HG03064 (cell line): Measurements from ENCODE around the gene AMIGO3.
"Not testable (repeated sequence)": the region's sequence is repeated elsewhere in the genome, so short reads cannot be mapped to it uniquely, and the experiment has no call there.

Experiments
- ATAC-seq: cut with Tn5 transposase; IDR thresholded peaks from one replicate; pipeline ENCODE4 v1.9.1; 2021; ENCODE audit warnings: low read depth; ENCODE audit not compliant: unreplicated experiment

AMIGO3 gene

DNA sequence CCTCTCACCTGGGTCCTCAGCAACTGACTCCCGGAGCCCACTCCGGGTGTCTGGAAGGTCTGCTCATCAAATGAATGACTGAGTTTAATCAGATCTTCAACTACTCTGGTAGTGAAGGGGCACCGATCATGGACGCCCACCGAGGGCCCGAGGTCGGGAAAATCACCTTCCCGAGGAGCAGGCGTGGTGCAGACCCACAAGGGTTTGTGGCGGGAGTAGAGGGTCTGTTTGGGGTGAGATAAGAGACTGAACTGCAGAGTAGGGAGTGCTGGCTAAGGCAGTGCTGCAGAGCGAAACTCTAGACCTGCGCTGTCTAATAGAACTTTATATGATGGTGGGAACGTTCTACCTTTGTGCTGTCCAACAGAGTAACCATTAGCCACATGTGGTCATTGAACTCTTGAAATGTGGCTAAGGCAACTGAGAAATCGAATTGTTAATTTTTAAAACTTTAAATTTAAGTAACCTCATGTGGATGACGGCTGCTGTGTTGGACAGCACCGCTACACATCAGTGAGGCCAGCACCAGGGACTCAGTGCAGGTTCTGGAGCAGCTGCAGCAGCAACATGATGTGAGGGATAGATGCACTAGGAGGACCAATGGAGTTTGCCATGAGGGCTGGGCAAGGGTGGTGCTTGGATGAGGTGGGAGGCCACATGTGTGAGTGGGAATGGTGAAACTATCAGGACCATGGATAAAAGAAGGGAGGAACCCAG is 29.4 kb downstream of the AMIGO3 start:
- ATAC-seq, result peak; percentile 2

GRCh38 chr3:49689046-49689907 is 30.2 kb downstream of the AMIGO3 start, which contains the start of the genes MST1 and RNF123:
Gene MST1 (minus strand): TSS chr3:49689474. CDS start chr3:49688691, 783 bp downstream.
Gene RNF123 (plus strand): TSS chr3:49689557. CDS start chr3:49691166, 1,609 bp downstream.
- ATAC-seq, result peak; percentile 43

DNA sequence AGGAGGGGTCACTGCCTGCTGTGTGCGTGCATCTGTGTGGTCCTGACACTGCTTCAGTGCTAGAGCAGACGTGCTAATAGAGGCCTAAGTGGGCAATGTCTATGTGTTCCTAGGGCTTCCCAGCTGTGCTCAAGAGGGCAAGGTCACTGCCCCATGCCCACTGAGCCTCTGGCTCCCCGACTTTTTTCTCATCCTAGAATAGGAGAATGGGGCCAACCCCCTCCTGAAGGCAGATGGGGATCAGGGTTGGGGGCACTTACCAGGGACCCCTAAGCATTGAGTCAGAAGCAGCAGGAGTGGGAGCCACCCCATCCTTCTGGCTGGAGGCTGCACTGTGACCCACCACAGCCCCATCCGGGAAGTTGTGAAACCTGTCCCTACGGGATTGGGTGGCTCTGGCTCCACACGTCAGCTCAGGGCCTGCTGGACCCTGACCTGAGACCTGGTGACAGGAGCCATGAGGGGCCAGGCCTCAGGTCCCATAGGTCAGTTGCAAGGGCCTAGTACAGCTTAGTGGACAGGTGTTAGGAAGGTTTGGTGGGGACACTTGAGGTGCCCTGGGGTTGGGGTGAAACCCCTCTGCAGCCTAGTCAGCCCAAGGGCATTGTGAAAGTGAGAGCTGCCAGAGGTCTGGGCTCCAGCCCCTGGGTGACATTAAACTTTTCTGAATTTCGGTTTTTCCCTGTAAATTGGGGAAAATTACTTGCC is 31.0 kb downstream of the AMIGO3 start:
- ATAC-seq, result not testable (repeated sequence)

DNA sequence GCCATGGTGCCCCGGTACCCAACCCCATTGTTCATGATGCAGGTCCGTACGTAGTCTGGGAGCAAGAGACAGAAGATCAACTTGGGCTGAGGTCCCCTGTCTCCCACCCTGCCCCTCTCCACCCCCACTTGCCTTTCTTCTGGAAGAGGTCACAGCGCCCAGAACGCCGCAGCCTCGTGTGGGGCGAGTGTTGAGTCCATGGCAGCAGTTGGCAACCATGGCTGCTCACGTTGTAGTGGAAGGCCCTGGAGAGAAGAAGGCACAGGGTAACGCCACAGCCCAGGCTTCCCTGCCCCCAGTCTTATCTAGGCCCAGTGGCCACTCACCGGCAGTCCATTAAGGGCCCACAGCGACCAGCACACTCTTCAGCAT is 32.1 kb downstream of the AMIGO3 start:
- ATAC-seq, result not testable (repeated sequence)

- ATAC-seq, result not testable (repeated sequence)
These were observed 32.6 kb downstream of the AMIGO3 start for GRCh38 chr3:49686769-49687423.

DNA sequence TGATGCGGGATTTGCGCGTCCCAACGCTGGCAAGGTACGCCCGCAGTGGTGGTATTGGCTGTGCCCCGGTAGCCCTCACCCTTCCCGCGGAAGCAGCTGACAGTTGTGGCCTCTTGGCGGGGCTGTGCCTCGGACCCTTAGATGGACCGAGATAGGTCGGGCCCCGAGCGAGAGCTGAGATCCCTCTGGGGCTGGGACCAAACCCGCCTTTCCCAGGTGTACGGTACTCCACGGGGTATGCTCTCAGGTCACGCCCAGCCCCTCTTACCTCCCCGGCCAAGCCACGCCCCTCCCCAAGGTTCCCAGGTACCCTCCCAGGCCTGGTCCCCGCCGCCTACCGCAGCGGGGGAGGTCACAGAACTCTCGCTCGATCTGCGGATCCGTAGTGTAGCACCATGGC is 33.1 kb downstream of the AMIGO3 start:
- ATAC-seq, result not testable (repeated sequence)

DNA sequence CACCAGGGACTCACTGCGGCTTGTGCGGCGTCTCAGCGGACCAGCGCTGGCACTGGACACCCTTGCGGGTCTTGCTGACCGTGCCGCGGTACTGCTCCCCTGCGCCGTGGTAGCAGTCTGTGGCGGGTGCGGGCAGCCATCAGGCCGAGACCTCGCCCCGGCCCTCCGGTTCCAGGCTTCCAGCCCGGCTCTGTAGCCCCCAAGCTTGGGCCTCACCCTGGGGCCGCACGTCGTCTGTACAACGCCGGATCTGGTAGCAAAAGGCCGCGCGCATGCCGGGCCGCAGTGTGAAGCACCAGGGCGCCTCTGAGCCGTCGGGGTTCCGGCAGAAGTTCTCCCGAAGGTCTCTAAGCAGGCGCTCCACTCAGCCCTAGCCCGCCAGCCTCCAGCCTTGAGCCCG is 33.6 kb downstream of the AMIGO3 start:
- ATAC-seq, result not testable (repeated sequence)

DNA sequence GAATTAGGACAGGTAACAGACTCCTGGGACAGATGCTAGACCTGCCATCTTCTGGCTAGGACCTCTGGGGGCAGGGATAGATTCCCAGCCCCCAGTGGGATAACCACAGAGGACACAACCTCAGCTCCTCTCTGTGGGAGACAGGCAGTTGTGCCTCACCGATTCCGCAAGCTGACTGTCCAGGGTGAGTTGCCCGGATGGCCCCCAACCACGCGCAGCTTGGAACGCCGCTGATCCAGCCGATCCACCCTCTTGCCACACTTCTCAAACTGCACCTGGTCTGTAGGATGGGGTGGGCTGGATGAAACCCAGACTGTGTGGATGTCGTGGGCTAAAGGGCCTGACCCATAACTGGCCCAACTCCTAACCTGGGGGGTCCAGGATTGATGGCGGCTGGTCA is 34.4 kb downstream of the AMIGO3 start:
- ATAC-seq, result not testable (repeated sequence)

GRCh38 chr3:49684453-49684852 is 35.0 kb downstream of the AMIGO3 start:
- ATAC-seq, result not testable (repeated sequence)

DNA sequence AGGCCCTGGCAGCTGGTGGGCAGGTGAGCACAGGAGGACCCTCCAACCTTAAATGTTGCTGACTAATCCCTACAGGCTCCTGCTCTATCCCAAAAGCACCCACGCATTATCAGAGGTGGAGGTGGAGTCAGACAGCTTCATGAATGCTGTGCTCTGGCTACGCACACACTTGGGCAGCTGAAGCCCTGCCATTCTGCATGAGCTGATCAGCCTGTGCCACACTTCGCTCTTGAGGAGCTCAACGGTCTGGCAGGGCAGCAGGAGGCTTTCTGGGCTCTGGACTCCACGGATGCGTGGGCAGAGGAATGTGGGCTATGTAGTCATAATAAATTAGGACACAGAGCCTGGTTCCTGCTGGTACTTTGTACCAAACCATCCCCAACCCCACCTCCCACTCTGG is 36.3 kb downstream of the AMIGO3 start:
- ATAC-seq, result no peak

GRCh38 chr3:49681543-49681942 is 37.9 kb downstream of the AMIGO3 start:
- ATAC-seq, result no peak

GRCh38 chr3:49681232-49681522 is 38.3 kb downstream of the AMIGO3 start:
- no peak for ATAC-seq

DNA sequence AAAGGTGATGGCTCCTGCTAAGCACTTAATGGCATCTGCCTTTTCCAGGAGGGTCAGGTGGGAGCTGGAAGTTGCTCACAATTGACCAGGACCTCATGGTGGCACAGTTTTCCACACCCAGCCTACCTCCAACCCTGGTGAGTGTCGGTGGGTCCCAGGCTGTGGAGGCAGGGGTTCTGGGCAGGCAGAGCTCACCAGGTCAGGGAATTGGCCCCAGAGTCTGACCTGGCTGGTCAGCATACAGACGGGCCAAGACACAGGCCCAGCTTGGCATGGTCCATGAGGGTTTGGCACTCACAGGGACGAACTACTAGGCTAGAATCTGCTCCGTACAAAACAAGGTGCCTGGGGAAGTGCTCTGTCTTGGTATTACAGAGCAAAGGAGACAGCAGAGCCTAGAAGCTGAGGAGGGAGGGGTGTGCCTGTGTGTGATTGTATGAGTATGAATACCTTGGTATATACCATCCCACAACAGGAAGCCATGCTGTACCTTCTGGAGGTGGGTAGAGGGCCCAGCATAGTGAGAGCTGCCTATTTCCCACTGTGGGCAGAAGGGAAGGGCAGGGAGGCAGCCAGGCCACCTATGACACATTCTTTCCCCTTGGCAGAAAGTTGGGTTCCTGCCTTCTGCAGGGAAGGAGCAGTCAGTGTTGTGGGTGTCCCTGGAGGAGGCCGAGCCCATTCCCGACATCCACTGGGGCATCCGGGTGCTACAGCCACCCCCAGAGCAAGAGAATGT is 38.8 kb downstream of the AMIGO3 start:
- ATAC-seq, result no peak

DNA sequence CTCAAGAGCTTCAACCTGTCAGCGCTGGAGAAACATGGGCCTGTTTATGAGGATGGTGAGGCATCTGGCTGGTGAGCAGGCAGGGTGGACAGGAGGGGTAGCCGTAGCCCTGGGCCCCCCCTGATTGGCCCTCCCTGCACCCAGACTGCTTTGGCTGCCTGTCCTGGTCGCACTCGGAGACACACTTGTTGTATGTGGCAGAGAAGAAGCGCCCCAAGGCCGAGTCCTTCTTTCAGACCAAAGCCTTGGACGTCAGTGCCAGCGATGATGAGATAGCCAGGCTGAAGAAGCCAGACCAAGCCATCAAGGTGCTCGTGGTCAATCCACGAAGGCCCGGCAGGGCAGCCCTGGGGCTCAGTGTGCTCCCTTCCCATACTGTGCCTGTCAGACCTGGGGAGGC is 43.6 kb downstream of the AMIGO3 start:
- no peak for ATAC-seq

DNA sequence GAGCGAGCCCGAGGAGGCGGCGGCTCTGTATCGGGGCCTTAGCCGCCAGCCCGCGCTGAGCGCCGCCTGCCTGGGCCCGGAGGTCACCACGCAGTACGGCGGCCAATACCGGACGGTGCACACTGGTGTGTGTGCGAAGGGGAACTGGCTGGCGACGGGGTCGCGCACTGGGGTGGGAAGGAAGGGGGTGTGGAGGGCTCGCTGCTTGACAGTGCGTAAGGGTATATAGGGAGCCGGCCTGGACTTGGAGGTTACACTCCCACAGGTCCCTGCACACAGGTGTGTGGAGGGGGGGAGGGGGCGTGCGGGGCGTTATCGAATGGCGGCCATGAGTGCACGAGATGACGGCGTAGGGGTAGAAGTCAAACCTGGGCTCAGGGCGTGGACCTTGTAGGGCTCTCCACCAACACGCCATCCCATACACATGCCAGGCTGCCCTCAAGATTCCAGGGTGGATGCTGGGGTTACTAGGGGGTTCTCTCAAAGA is 44.9 kb downstream of the AMIGO3 start:
- ATAC-seq, result peak; percentile 28

- peak; percentile 79 for ATAC-seq
These were observed 45.6 kb downstream of the AMIGO3 start, which contains the start of gene APEH for GRCh38 chr3:49673715-49674496. Gene APEH (plus strand): TSS chr3:49674351. CDS start chr3:49674402, 51 bp downstream.

GRCh38 chr3:49673121-49673714 is 46.3 kb downstream of the AMIGO3 start:
- ATAC-seq, result no peak
